ENCODE measurements around the gene FLYWCH1. TPM values are rescaled to one million over a fixed set of nuclear protein-coding genes. Genes with fewer than 3 reads are reported as not detected.

Gene FLYWCH1
- total RNA-seq, 1 experiment from 2014 or later: 23.3 TPM

- Histone ChIP-seq H3K36me3 (ENCODE audit: control insufficient read depth, insufficient read depth, low read length) (no peaks in the 10 kb centered on the region; the same call in 1 of the 2 replicates), H3K9me3 (no peaks in the 10 kb centered on the region), H3K4me1 (peaks cover under 1% of the 10 kb centered on the region), H3K4me3 (ENCODE audit: low read depth, low read length) (no peak overlapping the region), H3K27me3 (replicated peaks; ENCODE audit: control insufficient read depth, insufficient read depth, low read length) (no peaks in the 10 kb centered on the region)
- no peak for TF ChIP-seq CTCF (IDR thresholded peaks at IDR 0.05; ENCODE audit: insufficient read depth in 1 of 2, low read depth in 1 of 2, low read length in 1 of 2, severe bottlenecking in 1 of 2, unreplicated experiment in 1 of 2)
- BruUV-seq (replicated peaks): no TSS peak
- no peak overlapping the region for H3K4me3 Mint-ChIP-seq (ENCODE audit: unreplicated experiment)
- ChIA-PET CTCF (no interaction called here), POLR2A (no interaction called here)
- H3K36me3 Mint-ChIP-seq (ENCODE audit: insufficient read depth, unreplicated experiment): peaks cover 47% of the 10 kb centered on the region
- H3K9me3 Mint-ChIP-seq (ENCODE audit: unreplicated experiment): no peaks in the 10 kb centered on the region
- H3K27me3 Mint-ChIP-seq (ENCODE audit: insufficient read depth, unreplicated experiment): no peaks in the 10 kb centered on the region
- H3K27ac Mint-ChIP-seq (ENCODE audit: unreplicated experiment): no peak overlapping the region
- intact Hi-C loops (cut with micrococcal nuclease; ENCODE audit: unreplicated experiment): no loop called here
- DNase-seq: no peak
- H3K4me1 Mint-ChIP-seq (ENCODE audit: low read depth, unreplicated experiment): no peaks in the 10 kb centered on the region
Observed at GRCh38 chr16:2973605-2974318, 62.0 kb downstream of the FLYWCH1 start.

- no peak overlapping the region for H3K27ac Mint-ChIP-seq (ENCODE audit: unreplicated experiment)
- no peak for TF ChIP-seq CTCF (IDR thresholded peaks at IDR 0.05; ENCODE audit: insufficient read depth in 1 of 2, low read depth in 1 of 2, low read length in 1 of 2, severe bottlenecking in 1 of 2, unreplicated experiment in 1 of 2)
- no TSS peak for BruUV-seq (replicated peaks)
- no peaks in the 10 kb centered on the region; the same call in 1 of the 2 replicates for H3K36me3 ChIP-seq (ENCODE audit: control insufficient read depth, insufficient read depth, low read length)
- H3K4me3 ChIP-seq (ENCODE audit: low read depth, low read length): no peak overlapping the region
- ChIA-PET CTCF (no interaction called here), POLR2A (no interaction called here)
- no peaks in the 10 kb centered on the region for H3K9me3 Mint-ChIP-seq (ENCODE audit: unreplicated experiment)
- intact Hi-C loops (cut with micrococcal nuclease; ENCODE audit: unreplicated experiment): no loop called here
- H3K36me3 Mint-ChIP-seq (ENCODE audit: insufficient read depth, unreplicated experiment): peaks cover 47% of the 10 kb centered on the region
- no peak overlapping the region for H3K4me3 Mint-ChIP-seq (ENCODE audit: unreplicated experiment)
- no peaks in the 10 kb centered on the region for H3K27me3 Mint-ChIP-seq (ENCODE audit: insufficient read depth, unreplicated experiment)
- peaks cover 4% of the 10 kb centered on the region; the same call in 1 of the 2 replicates for H3K4me1 ChIP-seq
- no peaks in the 10 kb centered on the region for H3K9me3 ChIP-seq
- no peaks in the 10 kb centered on the region for H3K4me1 Mint-ChIP-seq (ENCODE audit: low read depth, unreplicated experiment)
- no peaks in the 10 kb centered on the region for H3K27me3 ChIP-seq (replicated peaks; ENCODE audit: control insufficient read depth, insufficient read depth, low read length)
- DNase-seq: no peak
Observed at GRCh38 chr16:2974319-2975056, 62.8 kb downstream of the FLYWCH1 start.

GRCh38 chr16:2975161-2975795, 63.5 kb downstream of the FLYWCH1 start:
- no peak overlapping the region for H3K27ac Mint-ChIP-seq (ENCODE audit: unreplicated experiment)
- ChIA-PET POLR2A (no interaction called here), CTCF (no interaction called here)
- H3K9me3 ChIP-seq: no peaks in the 10 kb centered on the region
- peaks cover 42% of the 10 kb centered on the region for H3K36me3 Mint-ChIP-seq (ENCODE audit: insufficient read depth, unreplicated experiment)
- H3K4me3 Mint-ChIP-seq (ENCODE audit: unreplicated experiment): no peak overlapping the region
- H3K4me3 ChIP-seq (ENCODE audit: low read depth, low read length): no peak overlapping the region
- TF ChIP-seq CTCF (IDR thresholded peaks at IDR 0.05; ENCODE audit: insufficient read depth in 1 of 2, low read depth in 1 of 2, low read length in 1 of 2, severe bottlenecking in 1 of 2, unreplicated experiment in 1 of 2): no peak
- no peaks in the 10 kb centered on the region for H3K27me3 ChIP-seq (replicated peaks; ENCODE audit: control insufficient read depth, insufficient read depth, low read length)
- DNase-seq: no peak
- no peaks in the 10 kb centered on the region for H3K27me3 Mint-ChIP-seq (ENCODE audit: insufficient read depth, unreplicated experiment)
- H3K9me3 Mint-ChIP-seq (ENCODE audit: unreplicated experiment): no peaks in the 10 kb centered on the region
- H3K36me3 ChIP-seq (ENCODE audit: control insufficient read depth, insufficient read depth, low read length): no peaks in the 10 kb centered on the region; the same call in 1 of the 2 replicates
- intact Hi-C loops (cut with micrococcal nuclease; ENCODE audit: unreplicated experiment): no loop called here
- BruUV-seq (replicated peaks): no TSS peak
- peaks cover 4% of the 10 kb centered on the region; the same call in 1 of the 2 replicates for H3K4me1 ChIP-seq
- H3K4me1 Mint-ChIP-seq (ENCODE audit: low read depth, unreplicated experiment): no peaks in the 10 kb centered on the region

Measured in Caco-2 (cell line).